NCI-H510A (cell line): ENCODE measurements around the gene ARG1.
"Not testable (repeated sequence)": the region's sequence is repeated elsewhere in the genome, so short reads cannot be mapped to it uniquely, and the experiment has no call there.

Source experiments
- DNase-seq: peaks from one replicate; lab custom pipeline; 2025; lab: John Stamatoyannopoulos, UW

ARG1 gene

GRCh38 chr6:131572686-131573415, at the start of gene ARG1:
TSS of gene ARG1 (plus strand) at chr6:131573226. CDS start at chr6:131573283, 57 bp downstream.
- DNase-seq = no peak

- no peak for DNase-seq
These were observed 48.9 kb upstream of the ARG1 start for GRCh38 chr6:131523988-131524673.

- no peak for DNase-seq
These were observed 48.2 kb upstream of the ARG1 start for GRCh38 chr6:131524695-131525336.

- DNase-seq = not testable (repeated sequence)
These were observed 42.1 kb upstream of the ARG1 start for GRCh38 chr6:131530936-131531335.

- not testable (repeated sequence) for DNase-seq
These were observed 41.3 kb upstream of the ARG1 start for GRCh38 chr6:131531681-131532080.

GRCh38 chr6:131532580-131533039, 40.4 kb upstream of the ARG1 start:
- no peak for DNase-seq

GRCh38 chr6:131538615-131539014, 34.4 kb upstream of the ARG1 start:
- not testable (repeated sequence) for DNase-seq

GRCh38 chr6:131545317-131545716, 27.7 kb upstream of the ARG1 start:
- no peak for DNase-seq

- DNase-seq = no peak
These were observed 25.5 kb upstream of the ARG1 start for GRCh38 chr6:131547488-131547887.

GRCh38 chr6:131548441-131548840, 24.6 kb upstream of the ARG1 start:
- DNase-seq = no peak

- DNase-seq = no peak
These were observed 23.2 kb upstream of the ARG1 start for GRCh38 chr6:131549811-131550210.

GRCh38 chr6:131551902-131552301, 21.1 kb upstream of the ARG1 start:
- DNase-seq = no peak

GRCh38 chr6:131552572-131552971, 20.5 kb upstream of the ARG1 start:
- DNase-seq = no peak

GRCh38 chr6:131555992-131556391, 17.0 kb upstream of the ARG1 start:
- no peak for DNase-seq

- no peak for DNase-seq
These were observed 14.1 kb upstream of the ARG1 start for GRCh38 chr6:131558922-131559321.

GRCh38 chr6:131561925-131562707, 10.9 kb upstream of the ARG1 start:
- no peak for DNase-seq

GRCh38 chr6:131565056-131565455, 8.0 kb upstream of the ARG1 start:
- no peak for DNase-seq

- no peak for DNase-seq
These were observed 4.3 kb upstream of the ARG1 start for GRCh38 chr6:131568726-131569125.

GRCh38 chr6:131574133-131574532, 1.1 kb downstream of the ARG1 start:
- DNase-seq = no peak

GRCh38 chr6:131574686-131575085, 1.7 kb downstream of the ARG1 start:
- no peak for DNase-seq

- DNase-seq = no peak
These were observed 2.9 kb downstream of the ARG1 start for GRCh38 chr6:131575834-131576478.

- DNase-seq = no peak
These were observed 8.5 kb downstream of the ARG1 start for GRCh38 chr6:131581523-131581922.
